HG03103 (cell line): ENCODE data around the gene KNSTRN.

Experiments
- ATAC-seq: cut with Tn5 transposase; IDR thresholded peaks from one replicate; pipeline ENCODE4 v1.9.1; 2021; ENCODE audit warnings: low read depth; ENCODE audit not compliant: unreplicated experiment

The KNSTRN gene

GRCh38 chr15:40382580-40383456 lies at the start of gene KNSTRN:
Gene KNSTRN (plus strand): TSS chr15:40382721. CDS start chr15:40382836, 115 bp downstream.
- peak; percentile 97 for ATAC-seq

GRCh38 chr15:40333922-40334492 lies 48.5 kb upstream of the KNSTRN start:
- ATAC-seq = no peak

- no peak for ATAC-seq
These were observed 48.0 kb upstream of the KNSTRN start for GRCh38 chr15:40334541-40334940.

- ATAC-seq = no peak
These were observed 47.4 kb upstream of the KNSTRN start for GRCh38 chr15:40334941-40335795.

GRCh38 chr15:40335938-40336743 lies 46.4 kb upstream of the KNSTRN start:
- no peak for ATAC-seq

- no peak for ATAC-seq
These were observed 45.8 kb upstream of the KNSTRN start for GRCh38 chr15:40336744-40337122.

GRCh38 chr15:40337597-40337996 lies 44.9 kb upstream of the KNSTRN start:
- no peak for ATAC-seq

GRCh38 chr15:40338041-40338657 lies 44.4 kb upstream of the KNSTRN start:
- peak; percentile 55 for ATAC-seq

GRCh38 chr15:40338921-40339620 lies 43.5 kb upstream of the KNSTRN start:
- ATAC-seq = no peak

GRCh38 chr15:40339621-40339945 lies 42.9 kb upstream of the KNSTRN start:
- ATAC-seq = no peak

- no peak for ATAC-seq
These were observed 42.3 kb upstream of the KNSTRN start for GRCh38 chr15:40340038-40340739.

- ATAC-seq = no peak
These were observed 41.7 kb upstream of the KNSTRN start, which contains the start of gene CCDC9B for GRCh38 chr15:40340740-40341400. Gene CCDC9B (minus strand): TSS chr15:40340939. CDS start chr15:40340819, 120 bp downstream.

GRCh38 chr15:40342416-40343320 lies 39.9 kb upstream of the KNSTRN start:
- ATAC-seq = no peak

GRCh38 chr15:40343512-40343911 lies 39.0 kb upstream of the KNSTRN start:
- ATAC-seq = no peak

GRCh38 chr15:40344217-40344616 lies 38.3 kb upstream of the KNSTRN start:
- no peak for ATAC-seq

- ATAC-seq = no peak
These were observed 37.8 kb upstream of the KNSTRN start for GRCh38 chr15:40344631-40345120.
